H9 (cell line): ENCODE results near the gene CHGA. TPM values are rescaled to one million over a fixed set of nuclear protein-coding genes. Genes with fewer than 3 reads are reported as not detected.

Experiments
- DNase-seq: peaks from one replicate; pipeline ENCODE4 v3.0.0-alpha.2; 2017
- H2AFZ ChIP-seq: one replicate; pipeline ENCODE4 v1.6.1; 2013; ENCODE audit warnings: mild to moderate bottlenecking, low read length, control low read depth, moderate library complexity
- H2AK5ac ChIP-seq: 2 replicates; pipeline ENCODE4 v1.6.1; 2013; ENCODE audit warnings: low read length, control low read depth, mixed read lengths; ENCODE audit not compliant: insufficient read length
- H2BK120ac ChIP-seq: one replicate; pipeline ENCODE4 v1.6.1; 2013; ENCODE audit warnings: low read depth, mild to moderate bottlenecking, low read length, control low read depth, inconsistent platforms; ENCODE audit not compliant: poor library complexity, severe bottlenecking
- H2BK12ac ChIP-seq: 2 replicates; pipeline ENCODE4 v1.6.1; 2013; ENCODE audit warnings: low read length, control low read depth, mixed read lengths, low read depth; ENCODE audit not compliant: insufficient read length
- H2BK15ac ChIP-seq: 2 replicates; pipeline ENCODE4 v1.6.1; 2013; ENCODE audit warnings: low read depth, low read length, control low read depth
- H2BK20ac ChIP-seq: one replicate; pipeline ENCODE4 v1.6.1; 2013; ENCODE audit warnings: low read depth, mild to moderate bottlenecking, low read length, control low read depth, inconsistent platforms; ENCODE audit not compliant: poor library complexity, severe bottlenecking
- H2BK5ac ChIP-seq: 2 replicates; pipeline ENCODE4 v1.6.1; 2013; ENCODE audit warnings: low read length, control low read depth, mixed read lengths; ENCODE audit not compliant: insufficient read length
- H3K14ac ChIP-seq: 2 replicates; pipeline ENCODE4 v1.6.1; 2013; ENCODE audit warnings: low read length, control low read depth; ENCODE audit not compliant: insufficient read depth
- H3K18ac ChIP-seq: 2 replicates; pipeline ENCODE4 v1.6.1; 2013; ENCODE audit warnings: low read depth, mild to moderate bottlenecking, mixed read lengths, low read length, control low read depth; ENCODE audit not compliant: insufficient read length
- H3K23ac ChIP-seq: 2 replicates; pipeline ENCODE4 v1.6.1; 2013; ENCODE audit warnings: low read length, control low read depth, mixed read lengths, low read depth; ENCODE audit not compliant: insufficient read length
- H3K23me2 ChIP-seq: 2 replicates; pipeline ENCODE4 v1.6.1; 2013; ENCODE audit warnings: low read depth, mild to moderate bottlenecking, mixed read lengths, low read length, control low read depth; ENCODE audit not compliant: insufficient read length, poor library complexity, severe bottlenecking
- H3K27ac ChIP-seq: 2 replicates; pipeline ENCODE4 v1.5.1; 2013; ENCODE audit warnings: low read length, control low read depth, mixed read lengths, low read depth; ENCODE audit not compliant: insufficient read length
- H3K27me3 ChIP-seq: 2 replicates; pipeline ENCODE4 v1.6.1; 2013; ENCODE audit warnings: low read length, control low read depth, inconsistent platforms; ENCODE audit not compliant: insufficient read depth
- H3K4ac ChIP-seq: 2 replicates; pipeline ENCODE4 v1.6.1; 2013; ENCODE audit warnings: low read depth, mild to moderate bottlenecking, control low read depth, inconsistent platforms, low read length, moderate library complexity
- H3K4me1 ChIP-seq: 2 replicates; pipeline ENCODE4 v1.6.1; 2013; ENCODE audit warnings: low read length, control low read depth, inconsistent platforms; ENCODE audit not compliant: insufficient read depth
- H3K4me2 ChIP-seq: 2 replicates; pipeline ENCODE4 v1.6.1; 2013; ENCODE audit warnings: low read length, control low read depth, mixed read lengths; ENCODE audit not compliant: insufficient read length, insufficient read depth
- H3K56ac ChIP-seq: 2 replicates; pipeline ENCODE4 v1.6.1; 2013; ENCODE audit warnings: low read depth, mild to moderate bottlenecking, mixed read lengths, low read length, control low read depth; ENCODE audit not compliant: insufficient read length
- H3K79me1 ChIP-seq: 2 replicates; pipeline ENCODE4 v1.6.1; 2013; ENCODE audit warnings: low read depth, mild to moderate bottlenecking, moderate library complexity, low read length, control low read depth, inconsistent platforms; ENCODE audit not compliant: insufficient read depth, poor library complexity, severe bottlenecking
- H3K79me2 ChIP-seq: 2 replicates; pipeline ENCODE4 v1.6.1; 2013; ENCODE audit warnings: low read length, control low read depth, inconsistent platforms; ENCODE audit not compliant: insufficient read depth
- H3K9ac ChIP-seq: 2 replicates; pipeline ENCODE4 v1.6.1; 2013; ENCODE audit warnings: low read length, control low read depth, mixed read lengths; ENCODE audit not compliant: insufficient read length; ENCODE audit errors: extremely low read depth
- H3K9me3 ChIP-seq: one replicate; pipeline ENCODE4 v1.6.1; 2013; ENCODE audit warnings: low read depth, low read length, inconsistent platforms; ENCODE audit not compliant: control insufficient read depth
- H3T11ph ChIP-seq: one replicate; pipeline ENCODE4 v1.6.1; 2013; ENCODE audit warnings: mild to moderate bottlenecking, low read length, control low read depth, inconsistent platforms
- H4K20me1 ChIP-seq: one replicate; pipeline ENCODE4 v1.6.1; 2013; ENCODE audit not compliant: control insufficient read depth, insufficient read length, insufficient read depth
- H4K5ac ChIP-seq: 2 replicates; pipeline ENCODE4 v1.6.1; 2013; ENCODE audit warnings: low read depth, mild to moderate bottlenecking, mixed read lengths, low read length, control low read depth; ENCODE audit not compliant: insufficient read length
- H4K8ac ChIP-seq: replicated peaks from 2 replicates; pipeline ENCODE4 v1.6.1; 2013; ENCODE audit warnings: low read length, control low read depth, mixed read lengths, low read depth; ENCODE audit not compliant: insufficient read length
- H4K91ac ChIP-seq: 2 replicates; pipeline ENCODE4 v1.6.1; 2013; ENCODE audit warnings: low read depth, mild to moderate bottlenecking, moderate library complexity, mixed read lengths, low read length, control low read depth; ENCODE audit not compliant: insufficient read length
- H3K27ac Mint-ChIP-seq, 3 experiments: 2 replicates in 2 of 3; 3 replicates in 1 of 3; pipeline ENCODE4 v1.8.0; 2020 to 2021; ENCODE audit warnings: mixed read lengths in 3 of 3, mild to moderate bottlenecking in 1 of 3, moderate library complexity in 1 of 3
- H3K27me3 Mint-ChIP-seq: 2 replicates; pipeline ENCODE4 v1.8.0; 2021; ENCODE audit warnings: low read depth, mild to moderate bottlenecking, moderate library complexity, mixed read lengths
- H3K36me3 Mint-ChIP-seq, 3 experiments: 2 replicates in 2 of 3; 3 replicates in 1 of 3; pipeline ENCODE4 v1.8.0; 2020 to 2021; ENCODE audit warnings: low read depth in 3 of 3, mixed read lengths in 3 of 3; ENCODE audit not compliant: insufficient read depth in 1 of 3
- H3K4me1 Mint-ChIP-seq, 2 experiments: 2 replicates each; pipeline ENCODE4 v1.8.0; 2020; ENCODE audit warnings: mixed read lengths in 2 of 2
- H3K4me3 Mint-ChIP-seq, 2 experiments: 2 replicates in 1 of 2; 3 replicates in 1 of 2; pipeline ENCODE4 v1.8.0; 2020 to 2021; ENCODE audit warnings: mild to moderate bottlenecking in 2 of 2, mixed read lengths in 2 of 2, moderate library complexity in 1 of 2
- H3K9me3 Mint-ChIP-seq, 2 experiments: 2 replicates in 1 of 2; 3 replicates in 1 of 2; pipeline ENCODE4 v1.8.0; 2020; ENCODE audit warnings: mild to moderate bottlenecking in 2 of 2, mixed read lengths in 2 of 2, moderate library complexity in 1 of 2
- CTCF ChIP-seq: fragments of 200-600 bp; sonication (generic); conservative IDR thresholded peaks from 3 replicates; pipeline ENCODE4 v1.8.0; 2021; ENCODE audit warnings: antibody characterized with exemption, mild to moderate bottlenecking
- WGBS: extraction: QIAGEN DNeasy Blood & Tissue Kit; methylation state at CpG from one replicate; pipeline ENCODE4 v1.1.7; 2013; ENCODE audit warnings: missing lambda C conversion rate, low lambda C conversion rate, mixed read lengths; ENCODE audit not compliant: insufficient read length; ENCODE audit errors: extremely low coverage; 5-methylcytosine and 5-hydroxymethylcytosine counted together
- total RNA-seq: library from RNA; stranded (reverse); gene quantifications from 2 replicates; pipeline ENCODE4 v1.2.1, GENCODE V29; 2021

CHGA gene
- total RNA-seq, 1 experiment from 2014 or later = 6.7 TPM

DNA sequence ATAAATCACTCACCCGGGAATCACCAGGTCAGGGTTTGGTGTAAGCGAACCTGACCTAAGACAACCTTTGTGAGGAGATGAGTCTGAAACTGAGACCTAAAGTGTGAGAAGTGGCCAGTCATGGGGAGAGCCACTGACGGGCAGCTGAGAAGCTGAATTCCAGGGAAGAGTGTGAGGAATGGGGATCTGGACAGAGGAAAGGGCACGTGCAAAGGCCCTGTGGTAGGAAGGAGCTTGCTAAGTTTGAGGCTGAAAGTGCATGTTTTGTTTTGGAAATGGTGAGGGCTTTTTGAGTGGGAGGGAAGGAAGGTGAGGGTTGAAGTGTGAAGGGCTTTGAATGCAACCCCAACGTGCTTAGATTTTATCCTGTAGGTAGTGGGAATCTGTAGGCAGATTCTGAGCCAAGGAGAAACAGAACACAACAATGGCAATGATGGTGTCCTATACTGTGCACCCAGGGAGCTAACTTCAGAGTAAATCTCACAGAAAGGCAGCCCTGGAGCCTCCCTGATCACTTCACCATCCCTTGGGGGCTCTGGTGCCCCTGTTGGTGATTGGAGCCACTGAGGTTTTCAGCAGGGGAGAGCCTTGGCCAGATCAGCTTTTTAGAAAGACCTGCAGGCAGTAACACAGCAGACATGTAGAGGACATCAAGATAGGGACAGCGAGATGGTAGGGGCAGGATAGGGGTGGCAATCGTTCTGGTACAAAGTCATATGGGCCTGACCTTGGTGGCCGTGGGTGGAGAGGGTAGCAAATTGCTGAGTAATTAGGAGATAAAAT, 37.5 kb upstream of the CHGA start:
- Histone ChIP-seq H4K20me1 (no peaks in the 10 kb centered on the region), H3K4ac (no peak overlapping the region), H3K23me2 (no peaks in the 10 kb centered on the region), H3K14ac (no peak overlapping the region), H4K5ac (no peak overlapping the region), H3K9me3 (no peaks in the 10 kb centered on the region), H2BK5ac (no peak overlapping the region), H4K8ac (no peak overlapping the region), H3K23ac (no peak overlapping the region), H2BK15ac (no peak overlapping the region), H2AFZ (no peak overlapping the region), H2AK5ac (no peak overlapping the region), H3K27ac (no peak overlapping the region), H3K27me3 (no peaks in the 10 kb centered on the region), H3K18ac (no peak overlapping the region), H3K79me1 (no peaks in the 10 kb centered on the region), H3T11ph (no peak overlapping the region), H3K56ac (no peak overlapping the region), H3K4me1 (no peaks in the 10 kb centered on the region), H2BK120ac (no peak overlapping the region), H3K79me2 (no peaks in the 10 kb centered on the region), H2BK20ac (no peak overlapping the region), H3K9ac (no peak overlapping the region), H4K91ac (no peak overlapping the region), H3K4me2 (no peak overlapping the region), H2BK12ac (no peak overlapping the region)
- H3K36me3 Mint-ChIP-seq = no peaks in the 10 kb centered on the region; a peak in 1 of 7 replicates
- no CpG with 5 or more reads among the region's 8 CpGs for WGBS
- H3K27me3 Mint-ChIP-seq = peaks cover 31% of the 10 kb centered on the region
- H3K4me3 Mint-ChIP-seq = no peak overlapping the region
- no peak overlapping the region for H3K27ac Mint-ChIP-seq
- peaks cover 0 to 3% of the 10 kb centered on the region in 2 experiments; a peak in 4 of 5 replicates for H3K9me3 Mint-ChIP-seq
- no peak for TF ChIP-seq CTCF
- DNase-seq = no peak
- H3K4me1 Mint-ChIP-seq = peaks cover 4 to 7% of the 10 kb centered on the region in 2 experiments
